Left ventricle myocardium inferior (tissue), 1 donor: Measurements from ENCODE around the gene ISCU. TPM values are rescaled to one million over a fixed set of nuclear protein-coding genes. Genes with fewer than 3 reads are reported as not detected.
"Not testable (repeated sequence)": the region's sequence is repeated elsewhere in the genome, so short reads cannot be mapped to it uniquely, and the experiment has no call there.

Source experiments
- DNase-seq: peaks from one replicate; pipeline ENCODE4 v3.0.0-alpha.2; 2020
- H3K27ac ChIP-seq: fragments of 200-600 bp; replicated peaks from 2 replicates; pipeline ENCODE4 v1.8.0; 2021
- H3K27me3 ChIP-seq: fragments of 200-600 bp; 2 replicates; pipeline ENCODE4 v1.8.0; 2021; ENCODE audit warnings: low read depth
- H3K36me3 ChIP-seq: fragments of 200-600 bp; 2 replicates; pipeline ENCODE4 v1.8.0; 2021
- H3K4me1 ChIP-seq: fragments of 200-600 bp; 2 replicates; pipeline ENCODE4 v1.8.0; 2021
- H3K4me3 ChIP-seq: fragments of 200-600 bp; 2 replicates; pipeline ENCODE4 v1.8.0; 2021; ENCODE audit warnings: mild to moderate bottlenecking, moderate library complexity
- H3K9me3 ChIP-seq: fragments of 200-600 bp; replicated peaks from 2 replicates; pipeline ENCODE4 v1.8.0; 2021
- CTCF ChIP-seq: fragments of 200-600 bp; IDR thresholded peaks from 2 replicates; pipeline ENCODE4 v1.8.0; 2021; ENCODE audit warnings: antibody characterized with exemption, mild to moderate bottlenecking, borderline replicate concordance
- intact Hi-C: fragments of 100-400 bp; cut with micrococcal nuclease; formaldehyde crosslinking; loops from one replicate; pipeline ENCODE4 v1.11.0; 2022
- total RNA-seq: library from RNA; stranded (reverse); fragmentation: NEBNext Ultra II Directional; extraction: Animal tissue kit (Norgen Biotek cat#: 25700); gene quantifications from one replicate; pipeline ENCODE4 v1.2.1, GENCODE V29; 2021
- donor health status: DM: no; HTN: yes; CAD: no; lungs with severe emphysema.

ISCU gene
- total RNA-seq, 1 donor from 2014 or later = 560 TPM

- Histone ChIP-seq H3K27me3 (no peaks in the 10 kb centered on the region), H3K9me3 (peaks cover 8% of the 10 kb centered on the region), H3K27ac (no peak overlapping the region), H3K36me3 (no peaks in the 10 kb centered on the region), H3K4me3 (no peak overlapping the region), H3K4me1 (peaks cover 14% of the 10 kb centered on the region)
- DNase-seq = no peak
- no peak for TF ChIP-seq CTCF
- intact Hi-C loops = loop anchor here (5.0 kb wide), 1 partner anchor 47 kb away; no protein-coding TSS in a partner anchor
Observed at GRCh38 chr12:108614639-108615038, 52.2 kb downstream of the ISCU start.

- Histone ChIP-seq H3K4me3 (no peak overlapping the region), H3K9me3 (peaks cover 8% of the 10 kb centered on the region), H3K27me3 (no peaks in the 10 kb centered on the region), H3K36me3 (no peaks in the 10 kb centered on the region), H3K27ac (no peak overlapping the region), H3K4me1 (peaks cover 8% of the 10 kb centered on the region)
- no peak for DNase-seq
- TF ChIP-seq CTCF = no peak
- intact Hi-C loops = loop anchor here (5.0 kb wide), 1 partner anchor 49 kb away; no protein-coding TSS in a partner anchor
Observed at GRCh38 chr12:108615918-108616317, 53.5 kb downstream of the ISCU start.

- intact Hi-C loops = loop anchor here (5.0 kb wide), 1 partner anchor 49 kb away; no protein-coding TSS in a partner anchor
- DNase-seq = no peak
- no peaks in the 10 kb centered on the region for H3K36me3 ChIP-seq
- no peak overlapping the region for H3K4me3 ChIP-seq
- H3K27ac ChIP-seq = no peak overlapping the region
- peaks cover 8% of the 10 kb centered on the region for H3K4me1 ChIP-seq
- no peak for TF ChIP-seq CTCF
- no peaks in the 10 kb centered on the region for H3K27me3 ChIP-seq
- H3K9me3 ChIP-seq = peaks cover 8% of the 10 kb centered on the region
Observed at GRCh38 chr12:108616359-108616758, 54.0 kb downstream of the ISCU start.

- DNase-seq = peak; percentile 49
- Histone ChIP-seq H3K27me3 (no peaks in the 10 kb centered on the region), H3K4me1 (peaks cover 12% of the 10 kb centered on the region), H3K36me3 (no peaks in the 10 kb centered on the region), H3K9me3 (peaks cover 8% of the 10 kb centered on the region), H3K4me3 (no peak overlapping the region), H3K27ac (no peak overlapping the region)
- intact Hi-C loops = loop anchor here (5.0 kb wide), 1 partner anchor 50 kb away; no protein-coding TSS in a partner anchor
- TF ChIP-seq CTCF = no peak
Observed at GRCh38 chr12:108616941-108617858, 54.8 kb downstream of the ISCU start.

GRCh38 chr12:108618079-108618952 lies 55.9 kb downstream of the ISCU start:
- H3K4me3 ChIP-seq = no peak overlapping the region
- H3K9me3 ChIP-seq = peaks cover 8% of the 10 kb centered on the region
- H3K36me3 ChIP-seq = no peaks in the 10 kb centered on the region
- H3K4me1 ChIP-seq = peaks cover 20% of the 10 kb centered on the region
- H3K27me3 ChIP-seq = no peaks in the 10 kb centered on the region
- DNase-seq = peak; percentile 79
- H3K27ac ChIP-seq = no peak overlapping the region
- TF ChIP-seq CTCF = peak; percentile 97
- intact Hi-C loops = loop anchor here (5.0 kb wide), 1 partner anchor 51 kb away; no protein-coding TSS in a partner anchor

GRCh38 chr12:108618953-108619274 lies 56.5 kb downstream of the ISCU start:
- intact Hi-C loops = loop anchor here (5.0 kb wide), 1 partner anchor 52 kb away; no protein-coding TSS in a partner anchor
- H3K4me3 ChIP-seq, H3K27me3 ChIP-seq, H3K36me3 ChIP-seq, DNase-seq, H3K27ac ChIP-seq, H3K9me3 ChIP-seq: not testable (repeated sequence)
- H3K4me1 ChIP-seq = peaks cover 20% of the 10 kb centered on the region
